Lung (tissue), 12 donors: Measurements from ENCODE around the gene LGALS16. TPM values are rescaled to one million over a fixed set of nuclear protein-coding genes. Genes with fewer than 3 reads are reported as not detected.
A peak's percentile ranks its signal among the peaks of the same experiment; 100 is the strongest.

ENCODE experiments used
- ATAC-seq: fragments of 200-7000 bp; cut with Tn5 transposase; one replicate; pipeline ENCODE4 v1.9.1; 2020; ENCODE audit warnings: moderate number of reproducible peaks; ENCODE audit not compliant: insufficient read depth, low FRiP score
- DNase-seq, 3 donors: peaks; one replicate each; pipeline ENCODE4 v3.0.0-alpha.2; 2013 to 2017
- H3K27ac ChIP-seq, 2 donors: one replicate each; pipeline ENCODE4 v1.5.1; 2013; ENCODE audit warnings: mild to moderate bottlenecking in 2 of 2, moderate library complexity in 2 of 2, control low read depth in 1 of 2, inconsistent platforms in 1 of 2, low read depth in 1 of 2, low read length in 1 of 2
- H3K27me3 ChIP-seq, 3 donors: one replicate each; pipeline ENCODE4 v1.5.1; 2013; ENCODE audit warnings: low read length in 2 of 3; ENCODE audit not compliant: control insufficient read depth in 3 of 3, insufficient read depth in 3 of 3
- H3K36me3 ChIP-seq, 4 donors: one replicate each; pipeline ENCODE4 v1.5.1; 2013; ENCODE audit warnings: low read length in 4 of 4, mild to moderate bottlenecking in 1 of 4, moderate library complexity in 1 of 4; ENCODE audit not compliant: control insufficient read depth in 4 of 4, insufficient read depth in 4 of 4
- H3K4me1 ChIP-seq, 5 donors: one replicate each; pipeline ENCODE4 v1.5.1; 2013; ENCODE audit warnings: low read length in 5 of 5, mild to moderate bottlenecking in 2 of 5, moderate library complexity in 1 of 5; ENCODE audit not compliant: control insufficient read depth in 5 of 5, insufficient read depth in 5 of 5
- H3K4me3 ChIP-seq: one replicate; pipeline ENCODE4 v1.5.1; 2013; ENCODE audit warnings: mild to moderate bottlenecking, control low read depth, moderate library complexity
- H3K9ac ChIP-seq, 2 donors: one replicate each; pipeline ENCODE4 v1.5.1; 2013; ENCODE audit warnings: low read length in 2 of 2, control low read depth in 1 of 2; ENCODE audit not compliant: insufficient read depth in 1 of 2
- H3K9me3 ChIP-seq, 4 donors: one replicate each; pipeline ENCODE4 v1.5.1; 2013; ENCODE audit warnings: low read length in 3 of 4, mild to moderate bottlenecking in 1 of 4, moderate library complexity in 1 of 4; ENCODE audit not compliant: control insufficient read depth in 4 of 4, insufficient read depth in 3 of 4
- CTCF ChIP-seq: IDR thresholded peaks from 2 replicates; pipeline ENCODE4 v1.5.1; 2012; ENCODE audit warnings: mild to moderate bottlenecking; ENCODE audit errors: control extremely low read depth, extremely low read depth
- WGBS, 2 donors: extraction: QIAGEN DNeasy Blood & Tissue Kit; methylation state at CpG; one replicate each; pipeline ENCODE4 v1.1.7; 2013; 5-methylcytosine and 5-hydroxymethylcytosine counted together
- polyA plus RNA-seq, 2 donors: library from polyadenylated mRNA; stranded (reverse); fragments of 200-250 nt; gene quantifications; one replicate each; pipeline ENCODE4 v1.2.1, GENCODE V29; 2013
- total RNA-seq, 2 donors: library from RNA; depleted of rRNA in 1 of 2; stranded (reverse); fragments of >200 nt in 1 of 2; gene quantifications; one replicate each; pipeline ENCODE4 v1.2.1, GENCODE V29; 2014 to 2021
- donor health status: control.
- donor health status: control.
- donor health status: Bipolar disorder and iron deficiency.
- donor health status: healthy.
- donor health status: DM: yes; HTN: yes; CAD: no.

LGALS16 gene
- total and polyA plus RNA-seq, 4 donors = not detected

GRCh38 chr19:39679791-39680168 lies 24.1 kb downstream of the LGALS16 start:
- H3K9me3 ChIP-seq = no peaks in the 10 kb centered on the region
- no peaks in the 10 kb centered on the region for H3K27me3 ChIP-seq
- no peaks in the 10 kb centered on the region for H3K36me3 ChIP-seq
- no peak overlapping the region for H3K4me3 ChIP-seq
- H3K9ac ChIP-seq = no peak overlapping the region
- peaks cover 0 to 12% (median 0%) of the 10 kb centered on the region in 5 donors for H3K4me1 ChIP-seq
- DNase-seq (no peak), ATAC-seq (no peak)
- TF ChIP-seq CTCF = no peak
- WGBS, 2 donors = 90 to 96% methylated on average over 3 of the region's 3 CpGs
- peak overlapping the region in 1 of 2 donors; percentile 35 for H3K27ac ChIP-seq

- H3K27ac ChIP-seq = no peak overlapping the region
- ATAC-seq (no peak), DNase-seq (no peak)
- no peaks in the 10 kb centered on the region for H3K9me3 ChIP-seq
- H3K9ac ChIP-seq = no peak overlapping the region
- no peak for TF ChIP-seq CTCF
- H3K27me3 ChIP-seq = no peaks in the 10 kb centered on the region
- 92 to 94% methylated on average over 3 of the region's 3 CpGs for WGBS, 2 donors
- no peaks in the 10 kb centered on the region for H3K36me3 ChIP-seq
- peaks cover 0 to 12% (median 0%) of the 10 kb centered on the region in 5 donors for H3K4me1 ChIP-seq
- H3K4me3 ChIP-seq = no peak overlapping the region
Observed at GRCh38 chr19:39680593-39680992, 24.9 kb downstream of the LGALS16 start.

GRCh38 chr19:39681416-39681815 lies 25.7 kb downstream of the LGALS16 start:
- Histone ChIP-seq H3K9me3 (no peaks in the 10 kb centered on the region), H3K4me1 (peaks cover 0 to 12% (median 0%) of the 10 kb centered on the region in 5 donors), H3K9ac (no peak overlapping the region), H3K4me3 (no peak overlapping the region), H3K36me3 (no peaks in the 10 kb centered on the region), H3K27ac (no peak overlapping the region), H3K27me3 (no peaks in the 10 kb centered on the region)
- WGBS, 2 donors = 93% methylated on average over 5 of the region's 5 CpGs
- ATAC-seq = no peak
- TF ChIP-seq CTCF = no peak
- no peak for DNase-seq

GRCh38 chr19:39684267-39684666 lies 28.6 kb downstream of the LGALS16 start:
- WGBS, 2 donors = 82 to 84% methylated on average over 5 of the region's 5 CpGs
- H3K27ac ChIP-seq = no peak overlapping the region
- H3K4me3 ChIP-seq = no peak overlapping the region
- H3K9ac ChIP-seq = no peak overlapping the region
- DNase-seq (no peak), ATAC-seq (no peak)
- H3K27me3 ChIP-seq = no peaks in the 10 kb centered on the region
- H3K36me3 ChIP-seq = no peaks in the 10 kb centered on the region
- peaks cover 0 to 5% (median 0%) of the 10 kb centered on the region in 5 donors for H3K4me1 ChIP-seq
- TF ChIP-seq CTCF = no peak
- peaks cover 0 to 5% (median 1%) of the 10 kb centered on the region in 4 donors for H3K9me3 ChIP-seq
